ENCODE results near the gene UBE2A.

UBE2A gene

GRCh38 chrX:119607018-119607389 lies 32.6 kb downstream of the UBE2A start:
- DNase-seq (ENCODE audit: low read depth) = no peak

- no peak for DNase-seq (ENCODE audit: low read depth)
Observed at GRCh38 chrX:119614776-119615175, 40.4 kb downstream of the UBE2A start.

- DNase-seq (ENCODE audit: low read depth) = no peak
Observed at GRCh38 chrX:119617517-119618164, 43.3 kb downstream of the UBE2A start.

GRCh38 chrX:119618439-119618838 lies 44.1 kb downstream of the UBE2A start:
- no peak for DNase-seq (ENCODE audit: low read depth)

GRCh38 chrX:119622356-119623232 lies 48.2 kb downstream of the UBE2A start:
- DNase-seq (ENCODE audit: low read depth) = no peak

GRCh38 chrX:119624417-119624816 lies 50.1 kb downstream of the UBE2A start:
- no peak for DNase-seq (ENCODE audit: low read depth)

- no peak for DNase-seq (ENCODE audit: low read depth)
Observed at GRCh38 chrX:119624951-119625668, 50.7 kb downstream of the UBE2A start.

- no peak for DNase-seq (ENCODE audit: low read depth)
Observed at GRCh38 chrX:119625843-119626242, 51.5 kb downstream of the UBE2A start.

All from activated T-cell treated with anti-CD3 and anti-CD28 coated beads for 48 hours (primary cell).